CD4-positive, alpha-beta T cell treated with Interleukin-17A for 1 hour (primary cell): ENCODE data around the gene ATP2C2.
"Not testable (repeated sequence)": the region's sequence is repeated elsewhere in the genome, so short reads cannot be mapped to it uniquely, and the experiment has no call there.

Experiments
- DNase-seq: peaks from one replicate; pipeline ENCODE4 v3.0.0-alpha.2; 2020

ATP2C2 gene

DNA sequence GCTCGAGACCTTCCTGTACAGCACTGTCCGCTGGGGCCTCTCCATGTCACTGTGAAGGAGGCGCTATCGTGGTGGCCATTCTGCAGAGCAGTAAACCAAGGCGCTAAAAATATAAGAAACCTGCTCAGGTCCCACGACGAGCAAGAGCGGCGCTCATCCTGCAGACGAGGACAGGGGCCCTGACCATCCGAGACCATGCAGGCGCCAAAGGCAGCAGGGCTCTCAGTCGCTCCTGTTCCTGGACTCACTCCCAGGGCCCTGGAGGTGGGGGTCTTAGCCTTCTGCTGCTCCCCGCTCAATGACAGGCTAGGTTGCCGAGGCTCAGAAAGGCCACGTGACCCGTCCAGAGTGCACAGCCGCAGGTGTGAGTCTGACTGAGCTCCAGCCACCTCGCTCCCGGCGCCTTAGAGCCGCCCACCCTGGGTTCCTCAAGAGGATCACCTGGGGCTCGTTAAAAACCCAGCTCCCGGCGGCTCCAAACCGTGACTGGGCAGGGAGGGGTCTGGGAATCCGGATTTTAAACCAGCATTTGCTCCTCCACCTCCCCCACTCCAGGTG is 509 bp upstream of the ATP2C2 start:
- DNase-seq: no peak

DNA sequence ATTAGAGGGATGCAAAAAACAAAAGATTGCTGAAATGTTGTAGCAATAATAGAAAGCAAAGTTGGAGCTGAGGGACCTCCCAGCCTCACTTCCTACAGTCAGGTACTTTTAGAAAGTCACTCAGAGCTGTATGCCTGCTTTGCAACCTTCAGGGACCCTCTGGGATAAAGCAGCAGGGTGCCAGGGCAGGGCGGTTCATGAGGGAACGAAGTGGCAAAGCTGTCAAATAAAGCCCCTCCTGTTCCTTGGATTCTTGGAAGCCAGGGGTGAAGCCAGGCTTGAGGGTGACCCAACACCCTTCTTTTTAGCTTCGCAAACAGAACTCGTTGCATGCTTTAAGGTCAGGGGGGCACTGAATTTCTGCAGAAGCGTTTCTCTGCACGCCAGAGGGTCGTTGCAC is 767 bp downstream of the ATP2C2 start:
- DNase-seq: no peak

DNA sequence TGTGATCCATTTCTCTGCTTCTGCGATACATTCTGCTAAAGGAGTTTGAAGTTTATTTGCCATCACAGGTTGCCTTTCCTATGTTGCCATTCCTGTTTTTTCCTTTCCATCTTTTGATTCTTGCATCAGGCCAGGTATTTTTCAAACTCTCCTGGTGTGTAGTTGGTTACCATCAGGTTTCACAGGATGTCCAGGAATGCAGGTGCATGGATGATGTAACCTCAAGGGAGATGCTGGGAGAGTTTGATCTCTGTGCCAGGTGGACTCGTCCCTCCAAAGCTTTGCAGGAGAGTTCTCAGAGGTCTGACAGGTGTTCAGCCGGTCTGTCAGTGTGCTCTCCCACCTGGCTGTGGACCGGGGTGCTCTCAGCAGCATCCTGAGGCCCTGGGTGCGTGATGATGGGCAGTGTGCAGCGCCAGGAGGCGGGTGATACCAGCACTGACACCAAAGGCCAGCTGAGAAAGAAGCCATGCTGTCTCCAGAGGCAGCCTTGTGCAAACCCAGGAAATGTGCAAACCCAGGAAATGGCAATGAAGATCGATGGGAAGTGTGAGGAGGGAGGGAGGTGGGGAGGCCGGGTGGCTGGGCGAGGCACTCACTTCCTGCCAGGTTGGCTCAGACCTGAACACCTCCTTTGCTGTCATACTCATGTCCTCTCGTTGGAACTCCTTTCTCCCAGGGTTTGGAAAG is 1.7 kb downstream of the ATP2C2 start:
- DNase-seq: no peak

DNA sequence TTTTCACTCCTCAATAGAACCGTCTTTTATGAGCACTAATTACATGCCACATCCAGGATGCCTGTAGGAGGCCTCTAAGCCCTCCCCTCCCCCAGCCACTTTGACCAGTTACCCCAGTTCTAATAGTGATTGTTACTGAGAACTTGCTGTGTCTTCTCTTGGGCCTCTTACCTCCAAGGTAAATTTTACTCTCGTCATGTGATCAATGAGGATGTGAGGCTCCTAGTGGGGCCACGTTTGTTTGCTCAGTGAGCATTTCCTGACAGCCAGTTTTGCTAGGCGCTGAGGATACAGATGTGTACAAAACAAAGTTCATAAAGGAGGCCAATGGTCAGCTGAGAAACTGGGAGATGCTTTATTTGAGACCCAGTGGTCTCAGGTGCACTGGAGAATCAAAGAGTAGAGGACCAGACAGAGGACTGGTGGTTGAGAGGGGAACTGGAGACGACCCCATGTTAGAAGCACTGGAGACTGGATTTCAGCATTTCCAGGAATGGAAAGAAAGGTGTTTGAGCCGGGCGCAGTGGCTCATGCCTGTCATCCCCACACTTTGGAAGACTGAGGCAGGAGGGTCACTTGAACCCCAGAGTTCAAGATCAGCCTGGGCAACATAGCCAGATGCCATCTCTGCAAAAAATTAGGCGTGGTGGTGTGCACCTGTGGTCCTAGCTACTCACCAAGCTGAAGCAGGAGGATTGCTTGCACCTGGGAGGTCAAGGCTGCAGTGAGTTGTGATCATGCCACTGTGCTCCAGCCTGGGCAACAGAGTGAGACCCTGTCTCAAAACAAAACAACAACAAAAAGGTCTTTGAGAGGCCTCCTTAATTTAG is 2.6 kb downstream of the ATP2C2 start:
- no peak for DNase-seq

DNA sequence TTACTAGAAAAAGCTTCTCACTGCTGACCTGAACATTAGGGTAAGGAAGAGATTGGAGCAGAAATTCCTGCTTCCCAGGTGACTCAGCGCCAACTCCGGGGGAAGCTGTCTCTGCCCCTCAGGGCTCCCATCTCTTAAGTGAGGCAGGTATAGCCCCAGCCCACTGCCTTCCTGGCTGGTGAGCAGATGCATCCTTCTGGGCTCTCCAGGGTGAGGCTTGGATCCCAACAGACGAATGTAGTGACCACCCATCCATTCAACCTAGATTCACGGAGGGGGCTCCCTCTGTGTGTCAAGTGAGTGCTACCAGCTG is 3.2 kb downstream of the ATP2C2 start:
- DNase-seq: no peak

DNA sequence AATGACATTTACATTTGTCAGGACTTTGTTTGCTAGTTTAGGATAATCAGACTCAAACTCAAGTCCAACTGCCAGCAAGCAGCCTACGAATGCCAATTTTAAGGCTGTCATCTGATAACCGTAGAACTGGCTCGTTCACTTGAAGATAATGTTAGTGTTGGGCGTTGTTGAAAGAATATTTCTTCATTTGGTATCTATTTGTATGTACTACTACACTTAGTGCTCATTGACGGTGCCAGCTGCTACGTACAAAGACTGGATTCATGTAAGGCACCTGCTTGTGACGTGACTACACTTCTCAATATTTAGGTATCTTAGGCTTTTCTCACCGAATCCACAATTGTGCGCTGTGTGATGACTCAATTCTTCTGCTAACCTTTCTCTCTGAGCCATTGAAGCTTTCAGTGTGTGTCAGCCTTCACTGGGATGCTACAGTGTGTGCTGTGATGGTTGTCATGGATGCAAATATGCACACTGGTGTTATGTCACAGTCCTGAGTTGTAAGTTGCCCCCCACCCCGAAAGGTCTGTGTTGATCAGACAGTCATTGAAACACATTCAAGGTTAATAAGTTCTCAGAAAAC is 5.7 kb downstream of the ATP2C2 start:
- DNase-seq: no peak

DNA sequence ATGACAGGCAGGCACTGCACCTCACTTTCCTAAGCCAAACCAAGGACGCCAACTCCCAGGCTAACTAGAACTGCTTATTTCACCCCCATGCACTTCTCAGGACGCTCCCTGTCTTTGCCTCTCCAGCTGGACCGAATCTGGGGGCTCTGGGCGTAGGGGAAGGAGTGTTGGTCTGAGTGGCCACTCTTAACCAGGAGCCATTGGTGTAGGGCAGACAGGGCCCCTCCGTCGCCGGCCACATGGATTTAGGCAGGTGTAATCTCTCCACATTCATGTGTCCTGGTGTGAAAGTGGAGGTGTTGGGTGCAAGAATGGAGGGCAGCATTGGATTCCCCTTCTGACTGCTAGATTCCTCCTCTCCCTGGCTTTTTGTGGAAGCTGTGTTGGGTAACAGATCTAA is 9.8 kb downstream of the ATP2C2 start:
- no peak for DNase-seq

DNA sequence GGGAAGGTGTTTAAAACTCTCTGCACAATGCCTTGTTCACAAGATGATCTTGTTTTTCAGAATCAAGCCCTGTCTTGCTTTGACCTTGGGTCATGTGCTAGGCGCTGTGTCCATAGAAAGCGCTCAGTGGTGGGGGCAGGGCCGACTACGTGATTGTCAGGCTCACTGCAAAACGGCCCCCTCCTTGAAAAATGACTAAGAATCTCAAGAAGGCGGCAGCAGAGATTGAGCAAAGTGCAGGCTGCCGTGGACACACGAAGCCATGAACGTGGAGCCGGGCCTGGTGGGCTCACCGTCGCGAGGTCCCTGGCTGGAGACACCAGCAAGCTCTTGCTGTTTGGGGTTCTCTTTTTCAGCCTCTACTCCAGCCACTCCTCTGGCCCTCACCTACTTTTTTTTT is 10.2 kb downstream of the ATP2C2 start:
- DNase-seq: no peak

DNA sequence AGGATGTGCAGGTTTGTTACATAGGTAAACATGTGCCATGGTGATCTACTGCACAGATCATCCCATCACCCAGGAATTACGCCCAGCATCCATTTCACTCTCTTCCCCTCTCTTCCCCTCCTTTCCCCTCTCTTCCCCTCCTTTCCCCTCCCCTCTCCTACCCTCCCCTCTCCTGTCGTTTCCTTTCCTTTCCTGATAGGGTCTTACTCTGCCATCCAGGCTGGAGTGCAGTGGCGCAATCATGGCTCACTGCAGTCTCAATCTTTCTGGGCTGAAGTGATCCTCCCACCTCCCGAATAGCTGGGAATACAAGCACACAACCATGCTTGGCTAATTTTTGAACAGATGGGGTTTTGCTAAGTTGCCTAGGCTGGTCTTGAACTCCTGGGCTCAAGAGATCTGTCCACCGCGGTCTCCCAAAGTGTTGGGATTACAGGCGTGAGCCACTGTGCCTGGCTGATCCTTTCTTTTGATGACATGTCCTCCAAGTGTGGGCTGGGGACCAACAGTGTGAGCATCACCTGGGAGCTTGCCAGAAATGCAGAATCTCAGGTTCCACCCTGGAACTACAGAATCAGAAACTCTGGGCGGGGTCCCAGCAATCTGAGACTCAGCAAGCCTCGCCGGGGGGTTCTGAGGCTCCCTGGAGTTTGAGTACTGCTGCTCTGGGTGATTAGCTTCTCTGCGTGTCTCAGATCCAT is 10.8 kb downstream of the ATP2C2 start:
- DNase-seq: no peak

DNA sequence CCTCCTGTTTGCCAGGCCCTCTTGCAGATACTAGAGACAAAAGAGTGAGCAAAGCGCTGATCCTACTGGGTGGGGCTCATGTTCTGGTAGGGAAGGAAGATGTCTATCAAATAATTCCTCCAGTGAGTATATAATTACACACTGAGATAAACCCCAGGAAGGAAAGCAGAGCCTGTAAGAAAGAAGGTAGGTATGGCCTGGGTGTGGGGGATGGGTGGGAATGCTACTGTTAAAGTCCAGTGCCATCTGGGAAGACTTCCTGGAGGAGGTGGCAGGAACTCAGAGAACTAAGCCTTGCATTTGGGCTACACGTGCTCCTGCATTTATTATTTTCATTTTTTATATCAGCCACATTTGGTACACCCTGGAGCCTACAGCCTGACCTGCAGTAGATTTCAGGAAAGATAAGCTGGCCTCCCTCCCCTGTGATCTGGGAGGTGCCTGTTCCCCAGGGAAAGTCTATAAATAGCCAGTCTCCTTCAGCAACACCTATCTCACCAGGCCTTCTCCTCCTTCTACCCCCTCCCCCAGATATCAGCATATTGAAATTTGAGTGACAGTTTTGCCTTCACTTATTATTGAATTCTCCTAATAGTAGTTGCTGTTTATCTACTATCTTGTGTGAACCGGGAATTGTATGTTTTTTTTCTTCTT is 11.5 kb downstream of the ATP2C2 start:
- DNase-seq: no peak

DNA sequence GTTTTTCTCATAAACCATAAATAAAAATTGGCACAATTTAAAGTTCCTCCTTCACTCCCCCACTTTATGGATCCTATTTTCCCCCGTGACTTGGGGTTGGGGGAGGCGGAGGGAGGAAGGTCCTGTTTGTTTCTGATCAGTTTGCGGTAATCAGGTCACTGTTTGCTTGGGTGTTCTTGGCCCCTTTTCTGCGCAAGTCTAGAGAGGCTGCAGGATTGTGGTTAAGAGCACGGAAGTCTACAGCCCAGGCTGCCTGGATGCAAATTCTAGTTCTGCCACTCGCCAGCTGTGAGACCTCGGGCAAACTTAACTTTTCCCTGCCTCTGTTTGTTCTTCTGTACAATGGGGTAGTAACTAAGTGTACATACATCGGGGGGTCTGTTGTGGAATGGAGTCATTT is 12.1 kb downstream of the ATP2C2 start:
- no peak for DNase-seq

DNA sequence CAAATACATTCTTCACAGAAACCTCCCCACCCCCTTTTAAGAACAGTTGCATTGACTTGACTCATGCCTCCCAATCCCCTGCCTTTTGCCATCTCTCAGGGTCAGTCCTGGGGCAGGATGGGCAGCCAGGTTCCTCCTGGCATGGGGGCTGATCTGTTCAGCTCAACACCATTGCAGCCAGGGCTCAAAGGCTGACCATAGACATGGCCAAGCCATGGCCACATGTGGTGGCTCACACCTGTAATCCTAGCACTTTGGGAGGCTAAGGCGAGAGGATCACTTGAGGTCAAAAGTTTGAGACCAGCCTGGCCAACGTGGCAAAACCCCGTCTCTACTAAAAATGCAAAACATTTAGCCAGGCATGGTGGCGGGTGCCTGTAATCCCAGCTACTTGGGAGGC is 14.1 kb downstream of the ATP2C2 start:
- DNase-seq: no peak

DNA sequence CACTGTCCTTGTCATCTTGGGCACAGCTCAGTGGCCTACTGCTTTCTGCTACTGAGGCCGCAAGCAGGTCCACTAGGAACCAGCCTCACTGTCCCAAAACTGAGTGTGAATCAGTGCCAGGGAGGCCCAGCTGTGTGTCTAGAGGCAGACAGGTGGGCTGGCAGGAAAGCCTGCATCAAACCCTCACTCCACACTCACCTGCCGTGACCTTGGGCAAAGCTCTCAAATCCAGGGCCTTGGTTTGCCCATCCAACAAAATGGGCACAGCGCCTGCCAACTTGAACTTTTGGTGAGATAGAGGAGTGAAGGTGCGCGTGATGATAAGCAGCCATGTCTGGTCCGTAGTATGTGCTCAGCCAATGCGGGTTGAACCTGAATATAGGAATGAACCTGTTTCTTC is 14.8 kb downstream of the ATP2C2 start:
- DNase-seq: no peak

DNA sequence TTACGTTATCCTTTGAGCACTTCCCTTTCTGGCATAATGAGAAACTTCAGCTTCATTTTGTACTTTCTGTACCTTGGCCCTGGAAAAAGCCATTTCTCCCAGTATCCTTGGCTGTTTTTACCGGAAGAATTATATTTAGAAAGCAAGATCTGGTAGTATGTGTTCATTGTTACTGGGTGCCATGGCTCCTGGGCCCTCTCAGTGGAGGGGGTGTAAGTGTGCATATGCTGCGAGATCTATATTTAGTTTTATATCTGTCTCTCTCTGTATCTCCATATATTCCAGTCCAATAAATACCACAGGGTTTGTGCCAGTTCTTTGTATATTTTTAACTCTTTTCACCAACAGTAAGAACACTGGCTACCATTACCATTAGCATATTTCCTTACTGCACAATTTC is 17.7 kb downstream of the ATP2C2 start:
- no peak for DNase-seq

DNA sequence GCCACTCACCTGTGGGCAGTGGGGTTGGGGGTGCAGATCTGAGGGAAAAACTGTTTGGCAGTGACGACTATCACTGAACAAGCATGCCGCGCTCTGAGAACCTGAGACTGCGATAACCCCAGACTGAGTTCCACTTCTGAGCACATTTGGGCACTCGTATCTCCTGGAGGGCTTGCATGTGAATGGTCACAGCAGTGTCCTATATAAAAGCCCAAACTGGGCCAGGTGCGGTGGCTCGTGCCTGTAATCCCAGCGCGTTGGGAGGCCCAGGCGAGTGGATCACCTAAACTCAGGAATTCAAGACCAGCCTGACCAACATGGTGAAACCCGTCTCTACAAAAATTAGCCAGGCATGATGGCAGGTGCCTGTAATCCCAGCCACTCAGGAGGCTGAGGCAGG is 18.7 kb downstream of the ATP2C2 start:
- DNase-seq: no peak

DNA sequence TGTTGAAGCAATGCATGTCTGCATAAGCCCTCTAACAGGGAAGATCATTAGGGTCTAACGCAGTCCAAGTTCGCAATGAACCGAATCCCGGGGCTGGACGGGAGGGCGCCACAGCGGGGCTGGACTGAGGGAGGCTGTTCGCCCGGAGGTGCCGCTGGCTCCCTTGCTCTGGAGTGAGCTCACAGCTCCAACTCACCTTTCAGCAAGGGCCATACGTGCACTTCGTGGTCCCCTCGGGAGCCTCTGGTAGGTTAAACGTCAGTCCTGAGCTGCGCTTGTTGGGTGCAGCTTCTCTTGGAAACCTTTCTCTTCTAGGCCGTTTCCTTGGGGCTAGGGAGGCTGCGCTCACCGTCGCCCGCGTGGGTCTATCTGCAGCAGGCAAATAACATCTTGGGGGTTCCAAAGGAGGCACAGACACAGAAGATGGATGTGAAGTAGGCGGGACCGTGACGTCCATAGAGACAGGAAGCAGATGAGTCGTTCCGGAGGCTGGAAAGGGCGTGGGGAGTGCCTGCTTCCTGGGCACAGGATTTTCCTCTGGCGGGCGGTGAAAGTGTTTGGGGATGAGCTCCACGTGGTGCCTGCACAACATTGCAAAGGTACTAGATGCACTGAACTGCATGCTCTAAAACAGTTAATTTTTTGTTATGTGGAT is 21.9 kb downstream of the ATP2C2 start:
- no peak for DNase-seq

DNA sequence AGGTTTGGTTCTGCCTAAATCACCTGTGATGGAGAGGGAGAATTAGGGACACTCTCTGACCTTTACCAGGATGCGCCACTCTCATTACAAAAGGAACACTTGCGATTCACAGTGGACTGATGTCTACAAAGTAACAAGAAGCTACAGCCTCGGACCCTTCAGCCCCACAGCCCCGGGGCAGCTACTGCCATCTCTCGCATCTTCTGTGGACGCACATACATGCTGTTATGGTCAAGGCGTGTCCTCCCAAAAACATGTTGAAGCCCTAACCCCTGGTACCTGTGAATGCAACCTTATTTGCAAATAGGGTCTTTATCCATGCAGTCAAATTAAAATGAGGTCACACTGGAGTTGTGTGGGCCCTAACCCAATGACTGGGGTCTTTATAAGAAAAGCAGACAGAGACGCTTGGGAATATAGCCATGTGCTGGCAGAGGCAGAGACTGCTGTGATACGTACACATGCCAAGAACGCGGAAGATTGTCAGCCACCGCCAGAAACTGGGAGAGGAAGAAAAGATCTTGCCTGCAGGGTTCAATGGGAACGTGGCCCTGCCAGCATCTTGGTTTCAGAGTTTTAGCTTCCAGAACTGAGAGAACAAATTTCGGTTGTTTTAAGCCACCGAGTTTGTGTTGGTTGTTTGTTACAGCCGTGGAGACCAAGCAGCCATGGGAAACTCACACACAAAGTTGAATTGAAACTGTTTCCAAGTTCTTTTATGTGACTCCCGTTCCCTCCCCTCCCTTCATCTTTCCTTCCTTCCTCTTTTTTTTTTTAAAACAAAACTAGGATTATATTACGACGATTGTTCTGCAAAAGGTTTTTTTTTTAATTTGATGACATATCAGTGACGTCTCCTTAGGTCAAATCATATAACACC is 23.1 kb downstream of the ATP2C2 start:
- no peak for DNase-seq

DNA sequence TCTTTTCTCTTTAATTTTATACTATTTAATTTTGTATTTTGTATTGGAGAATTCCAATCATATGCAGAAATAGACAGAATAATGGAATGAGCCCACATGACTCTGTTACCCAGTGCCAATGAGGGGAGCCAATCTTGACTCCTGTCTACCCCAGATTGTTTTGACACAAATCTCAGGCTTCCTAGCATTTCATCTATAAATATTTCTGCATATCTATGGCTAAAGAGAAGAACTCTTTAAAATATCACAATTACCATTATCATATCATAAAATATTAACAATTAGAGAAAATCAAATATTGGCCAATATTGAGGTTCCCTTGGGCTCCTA is 23.7 kb downstream of the ATP2C2 start:
- DNase-seq: no peak

DNA sequence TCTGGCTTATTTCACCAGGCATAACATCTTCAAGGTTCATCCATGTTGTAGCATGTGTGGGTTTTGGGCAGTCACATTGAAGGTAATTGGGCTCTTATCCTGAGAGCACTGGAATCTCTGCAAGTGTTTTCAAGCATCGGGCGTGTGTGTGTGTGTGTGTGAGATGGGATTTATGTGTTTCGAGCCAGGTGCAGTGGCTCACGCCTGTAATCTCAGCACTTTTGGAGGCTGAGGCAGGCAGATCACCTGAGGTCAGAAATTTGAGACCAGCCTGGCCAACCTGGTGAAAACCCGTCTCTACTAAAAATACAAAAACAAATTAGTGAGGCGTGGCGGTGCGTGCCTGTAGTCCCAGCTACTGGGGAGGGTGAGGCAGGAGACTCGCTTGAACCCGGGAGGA is 27.7 kb downstream of the ATP2C2 start:
- not testable (repeated sequence) for DNase-seq

DNA sequence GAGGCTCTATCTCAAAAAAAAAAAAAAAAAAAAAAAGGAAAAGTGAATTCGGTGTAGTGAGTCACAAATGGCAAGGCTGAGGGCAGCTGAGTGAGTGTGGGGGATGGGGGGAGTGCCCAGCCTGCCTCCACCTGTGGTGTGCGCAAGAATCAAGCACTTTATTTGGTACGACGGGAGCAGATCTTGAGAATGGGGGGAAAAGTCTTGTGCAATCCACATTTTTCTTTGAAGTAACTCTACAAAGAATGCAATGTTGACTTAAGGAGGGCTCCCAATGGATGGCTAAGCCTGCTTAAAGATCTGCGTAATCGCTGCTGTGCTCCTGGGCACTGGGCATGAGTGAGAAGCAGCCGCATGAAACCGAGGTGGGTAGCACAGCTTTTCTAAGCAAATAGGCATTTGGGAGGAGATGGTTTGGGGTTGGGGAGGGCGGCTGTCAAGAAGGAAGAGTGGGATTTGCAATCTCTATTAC is 28.2 kb downstream of the ATP2C2 start:
- no peak for DNase-seq

DNA sequence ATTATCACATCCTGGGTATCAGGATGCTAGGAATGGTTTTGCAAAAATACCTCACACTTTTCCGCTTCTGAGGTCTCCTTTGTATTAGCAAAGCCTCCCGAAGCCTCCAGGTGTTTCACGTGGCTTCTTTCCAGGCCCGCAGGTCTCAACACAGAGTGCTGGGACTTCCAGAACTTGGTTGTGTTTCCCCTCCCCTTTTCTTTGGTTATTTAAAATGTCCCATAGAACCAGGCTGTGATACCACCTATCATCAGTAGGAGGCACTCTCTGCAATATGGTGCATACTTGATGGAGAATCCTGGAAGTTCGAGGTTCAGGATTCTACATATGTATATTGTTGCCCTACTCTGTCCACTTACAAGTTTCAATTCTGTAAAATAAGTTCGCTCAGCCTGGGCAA is 28.8 kb downstream of the ATP2C2 start:
- no peak for DNase-seq
